ENCODE results near the gene HUNK.

HUNK gene

DNA sequence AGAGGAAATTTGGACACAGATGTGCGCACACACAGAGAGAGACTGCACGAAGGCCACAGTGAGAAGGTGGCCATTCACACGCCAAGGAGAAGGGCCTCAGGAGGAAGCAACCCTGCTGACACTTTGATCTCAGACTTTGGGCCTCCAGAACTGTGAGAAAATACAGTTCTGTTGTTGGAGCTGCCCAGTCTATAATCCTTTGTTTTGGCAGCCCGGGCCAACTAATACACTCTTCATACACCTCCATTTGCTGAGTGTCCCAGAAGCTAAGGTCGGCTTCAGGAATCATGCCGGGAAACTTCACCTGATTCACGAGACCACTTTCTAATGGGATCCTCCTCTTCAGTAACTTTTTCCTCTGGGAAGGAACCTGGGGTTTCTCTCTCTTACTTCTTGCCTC, 23.2 kb downstream of the HUNK start:
- DNase-seq (ENCODE audit: low read depth) = no peak

DNA sequence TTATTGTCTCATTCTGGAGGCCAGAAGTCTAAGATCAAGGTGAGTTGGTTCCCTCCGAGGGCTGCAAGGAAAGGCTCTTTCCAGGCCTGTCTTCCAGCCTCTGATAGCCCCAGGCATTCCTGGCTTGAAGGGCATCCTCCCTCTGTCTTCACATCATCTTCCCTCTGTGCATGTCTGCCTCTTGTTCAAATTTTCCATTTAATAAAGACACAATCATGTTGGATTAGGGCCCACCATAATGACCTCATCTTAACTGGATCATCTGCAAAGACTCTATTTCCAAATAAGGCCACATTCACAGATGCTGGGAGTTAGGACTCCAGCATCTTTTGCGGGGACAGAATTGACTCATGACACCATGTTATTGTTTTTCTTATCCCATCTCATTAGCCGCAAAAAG, 24.5 kb downstream of the HUNK start:
- no peak for DNase-seq (ENCODE audit: low read depth)

DNA sequence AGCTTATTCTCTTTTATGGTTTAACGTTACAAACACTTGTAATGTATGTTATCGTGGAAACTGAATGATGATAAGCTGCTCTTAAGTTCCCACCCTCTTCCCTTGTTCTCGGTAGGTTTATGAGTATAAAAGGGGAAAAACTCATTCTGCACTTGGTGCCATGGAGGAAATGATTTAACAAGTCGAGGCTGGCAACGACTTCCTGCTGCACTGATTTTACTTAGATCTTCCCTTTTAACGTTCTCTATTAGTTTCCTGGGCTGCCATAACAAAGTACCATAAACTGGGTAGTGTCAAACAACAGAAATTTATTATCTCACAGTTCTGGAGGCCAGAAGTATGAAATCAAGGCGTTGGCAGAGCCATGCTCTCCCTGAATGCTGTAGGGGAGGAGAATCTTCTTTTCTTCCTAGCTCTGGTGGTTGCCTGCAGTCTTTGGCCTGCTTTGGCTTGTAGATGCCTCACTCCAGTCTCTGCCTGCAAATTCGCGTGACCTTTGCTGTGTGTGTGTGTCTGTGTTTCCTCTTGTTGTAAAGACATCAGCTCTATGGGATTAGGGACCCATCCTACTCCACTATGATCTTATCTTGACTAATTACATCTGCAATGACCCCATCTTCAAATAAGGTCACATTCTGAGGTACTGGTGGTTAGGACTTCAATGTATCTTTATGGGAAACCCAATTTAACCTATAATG, 26.3 kb downstream of the HUNK start:
- no peak for DNase-seq (ENCODE audit: low read depth)

GRCh38 chr21:31900121-31900895, 27.5 kb downstream of the HUNK start:
- no peak for DNase-seq (ENCODE audit: low read depth)

DNA sequence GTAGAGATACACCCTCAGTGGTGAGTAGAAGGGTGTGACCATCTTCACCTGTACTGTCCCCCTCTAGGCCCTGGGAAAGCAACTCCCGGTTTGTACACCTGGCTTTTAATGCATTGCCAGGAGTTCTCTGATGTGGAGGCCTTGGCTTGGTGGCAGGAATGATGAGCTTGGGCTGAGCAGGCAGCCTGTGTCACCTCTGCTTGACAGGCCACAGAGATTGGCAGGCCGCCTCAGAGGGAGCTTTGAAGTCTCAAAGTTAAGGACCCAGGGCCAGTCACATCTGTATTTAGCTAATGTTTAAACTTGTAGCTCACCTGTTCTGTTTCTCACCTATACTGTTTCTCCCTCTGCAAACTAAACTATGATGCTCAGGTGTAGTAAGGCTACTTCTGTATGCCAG, 28.5 kb downstream of the HUNK start:
- no peak for DNase-seq (ENCODE audit: low read depth)

DNA sequence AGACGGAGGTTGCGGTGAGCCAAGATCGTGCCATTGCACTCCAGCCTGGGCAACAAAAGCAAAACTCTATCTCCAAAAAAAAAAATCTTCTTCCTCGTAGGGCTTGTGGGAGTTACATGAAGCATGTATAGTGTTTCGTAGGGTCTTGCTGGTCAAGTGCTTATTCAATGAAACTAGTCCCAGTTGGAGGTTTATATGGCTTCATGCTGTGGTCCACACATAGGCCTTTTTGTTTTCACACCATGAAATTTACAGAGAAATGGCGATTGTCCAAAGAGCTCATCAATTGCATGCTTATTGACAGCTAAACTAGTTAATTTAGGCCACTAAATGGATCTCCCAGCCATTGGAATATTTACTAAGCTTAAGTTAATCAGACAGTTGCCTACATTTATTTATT, 29.6 kb downstream of the HUNK start:
- no peak for DNase-seq (ENCODE audit: low read depth)

GRCh38 chr21:31903896-31904295, 31.1 kb downstream of the HUNK start:
- DNase-seq (ENCODE audit: low read depth) = no peak

DNA sequence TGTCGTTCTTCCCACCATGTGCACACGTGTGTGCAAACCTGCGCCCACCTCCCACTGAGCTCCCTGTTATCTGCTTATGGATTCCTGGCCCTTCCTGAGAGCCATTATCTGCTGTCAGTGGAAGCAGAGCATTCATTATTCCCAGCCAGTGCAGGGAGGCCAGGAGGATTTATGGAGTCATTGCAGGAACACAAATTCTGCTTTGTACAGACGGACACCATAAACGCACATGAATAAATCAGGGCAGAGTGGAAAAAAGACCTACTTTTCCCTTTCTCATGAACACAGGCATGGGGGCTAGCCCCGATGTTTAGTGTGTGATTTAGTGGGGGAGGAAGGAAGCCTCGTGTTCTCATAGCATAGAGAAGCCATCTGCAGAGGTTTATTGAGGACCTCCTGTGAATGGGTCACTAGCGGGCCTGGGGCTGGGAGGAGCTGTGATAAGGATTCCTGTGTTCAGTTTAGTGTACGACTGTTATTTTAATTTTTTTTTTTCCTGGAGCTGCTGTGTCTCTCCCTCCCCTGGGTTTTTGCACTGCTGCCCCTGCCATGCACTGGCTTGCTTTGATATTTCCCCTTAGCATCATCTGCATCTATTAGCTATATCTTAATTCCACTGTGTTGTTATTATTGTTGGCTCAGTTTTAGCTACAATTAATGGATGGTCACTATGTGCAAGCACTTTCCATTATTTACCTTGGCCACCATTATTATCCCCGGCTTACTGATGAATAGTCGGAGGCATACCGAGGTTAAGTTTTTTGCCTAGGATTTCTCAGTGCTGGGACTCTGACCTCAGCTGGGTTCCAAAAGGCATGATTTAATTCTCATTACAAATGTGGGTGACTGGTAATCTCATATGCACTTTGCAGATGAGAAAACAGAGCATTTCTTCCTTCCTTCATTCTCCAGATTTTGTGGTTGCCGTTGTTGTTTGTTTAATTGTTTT, 33.0 kb downstream of the HUNK start:
- no peak for DNase-seq (ENCODE audit: low read depth)

GRCh38 chr21:31908106-31909031, 35.5 kb downstream of the HUNK start:
- no peak for DNase-seq (ENCODE audit: low read depth)

DNA sequence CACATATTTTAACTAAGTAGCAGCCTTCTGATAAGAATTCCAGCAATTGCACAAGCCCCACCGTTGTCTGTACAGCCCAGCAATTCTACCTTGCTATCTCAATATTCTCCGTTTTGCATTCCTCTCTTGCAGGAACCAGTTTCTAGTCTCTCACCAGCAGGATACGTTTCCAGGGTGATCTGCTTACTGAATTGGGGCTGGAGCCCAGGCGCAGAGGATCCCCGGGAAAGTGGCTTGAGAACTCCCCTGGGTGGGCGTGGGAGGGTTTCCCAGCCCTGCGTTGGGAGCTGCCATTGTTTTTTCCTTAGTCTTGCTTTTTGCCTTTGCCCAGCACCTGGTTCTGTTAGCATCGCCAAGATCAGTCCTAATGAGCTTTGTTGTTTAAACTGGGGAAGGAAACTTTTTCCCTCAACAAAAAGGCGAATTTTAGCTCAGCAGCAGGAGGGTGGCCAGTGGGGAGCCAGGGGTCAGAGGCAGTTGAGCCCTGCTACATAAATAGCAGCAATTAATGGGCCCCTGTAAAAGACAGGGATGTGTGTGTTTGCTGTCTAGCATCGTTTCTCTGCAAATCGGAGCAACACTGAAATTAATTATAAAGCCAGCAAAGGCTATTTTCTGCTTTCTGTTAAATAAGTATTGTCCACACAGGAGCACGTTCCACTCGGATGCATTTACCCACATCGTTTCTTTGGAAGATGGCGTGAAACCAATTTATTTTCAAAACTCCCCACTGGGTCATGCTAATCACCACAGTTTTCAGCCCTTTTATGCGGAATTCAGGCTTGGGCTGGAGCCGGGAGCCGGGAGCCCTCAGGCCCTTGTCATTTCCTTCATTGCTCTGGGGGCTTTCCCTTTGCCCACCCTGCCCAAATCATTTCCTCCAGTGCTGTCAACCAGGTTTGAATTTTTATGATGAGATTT, 36.6 kb downstream of the HUNK start:
- no peak for DNase-seq (ENCODE audit: low read depth)

GRCh38 chr21:31910074-31910470, 37.3 kb downstream of the HUNK start:
- DNase-seq (ENCODE audit: low read depth) = no peak

DNA sequence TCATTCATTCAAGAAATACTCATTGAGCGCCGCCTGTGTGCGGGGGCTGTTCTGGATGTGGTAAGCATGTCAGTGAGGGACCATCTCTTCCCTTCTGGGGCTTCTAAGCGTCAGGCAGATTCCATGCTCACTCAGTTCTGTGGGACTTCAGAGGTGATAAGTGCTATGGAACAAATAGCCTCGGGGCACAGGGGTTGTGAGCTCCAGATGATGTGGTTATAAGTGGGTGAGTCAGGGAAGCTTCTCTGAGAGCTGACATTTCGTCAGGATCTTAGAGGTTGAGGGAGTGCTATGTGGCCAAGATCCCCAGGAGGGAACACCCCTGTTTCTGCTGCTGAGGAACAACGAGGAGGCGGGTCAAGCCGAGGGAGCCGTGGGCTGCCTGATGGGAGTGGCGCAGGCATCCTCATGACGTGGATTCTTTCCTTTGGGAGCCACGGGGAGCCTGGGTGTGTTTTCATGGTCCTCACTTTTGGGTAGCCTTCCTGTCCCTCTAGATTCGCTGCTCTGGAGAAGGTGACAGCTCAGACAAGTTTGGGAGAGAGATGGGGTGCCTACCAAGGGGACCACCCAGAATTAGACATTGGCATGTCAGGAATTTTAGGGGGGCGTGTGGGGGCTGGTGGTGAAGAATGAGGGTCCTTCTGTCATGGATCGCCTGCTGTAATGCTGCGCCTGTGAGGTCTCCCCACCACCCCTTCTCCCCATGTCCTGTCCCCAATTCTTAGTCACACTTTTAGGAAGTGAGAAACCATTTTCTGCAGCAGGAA, 38.5 kb downstream of the HUNK start:
- DNase-seq (ENCODE audit: low read depth) = no peak

DNA sequence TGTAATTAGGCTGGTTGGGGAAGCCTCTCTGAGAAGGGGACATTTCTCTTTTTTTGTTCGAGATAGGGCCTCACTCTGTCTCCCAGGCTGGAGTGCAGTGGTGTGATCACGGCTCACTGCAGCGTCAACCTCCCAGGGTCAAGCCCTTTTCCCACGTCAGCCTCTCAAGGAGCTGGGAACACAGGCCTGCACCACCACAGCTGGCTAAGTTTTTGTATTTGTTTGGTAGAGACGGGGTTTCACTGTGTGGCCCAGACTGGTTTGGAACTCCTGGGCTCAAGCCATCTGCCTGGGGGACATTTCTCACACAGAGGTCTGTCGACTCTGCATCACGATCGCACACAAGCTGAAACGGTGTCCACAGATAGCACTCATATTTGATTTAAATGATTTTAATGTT, 39.7 kb downstream of the HUNK start:
- no peak for DNase-seq (ENCODE audit: low read depth)

- DNase-seq (ENCODE audit: low read depth) = no peak
Observed at GRCh38 chr21:31913182-31913608, 40.4 kb downstream of the HUNK start.

GRCh38 chr21:31914472-31914871, 41.7 kb downstream of the HUNK start:
- no peak for DNase-seq (ENCODE audit: low read depth)

GRCh38 chr21:31915566-31915965, 42.7 kb downstream of the HUNK start:
- no peak for DNase-seq (ENCODE audit: low read depth)

DNA sequence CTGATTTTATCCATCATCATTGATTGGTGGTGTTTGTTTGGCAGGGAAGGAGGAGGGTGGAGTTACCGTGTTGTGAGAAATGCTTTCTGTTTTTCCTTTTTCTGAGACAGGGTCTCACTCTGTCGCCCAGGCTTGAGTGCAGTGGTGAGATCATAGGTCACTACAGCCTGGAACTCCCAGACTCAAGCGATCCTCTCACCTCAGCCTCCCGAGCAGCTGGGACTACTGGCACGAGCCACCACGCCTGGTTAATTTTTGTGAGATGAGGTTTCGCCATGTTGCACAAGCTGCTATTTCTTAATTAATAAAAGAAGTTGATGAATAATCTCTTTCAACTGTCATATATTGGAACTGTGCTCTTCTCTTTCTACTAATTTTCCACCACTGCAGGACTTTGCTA, 44.3 kb downstream of the HUNK start:
- DNase-seq (ENCODE audit: low read depth) = no peak

- no peak for DNase-seq (ENCODE audit: low read depth)
Observed at GRCh38 chr21:31918250-31918775, 45.5 kb downstream of the HUNK start.

DNA sequence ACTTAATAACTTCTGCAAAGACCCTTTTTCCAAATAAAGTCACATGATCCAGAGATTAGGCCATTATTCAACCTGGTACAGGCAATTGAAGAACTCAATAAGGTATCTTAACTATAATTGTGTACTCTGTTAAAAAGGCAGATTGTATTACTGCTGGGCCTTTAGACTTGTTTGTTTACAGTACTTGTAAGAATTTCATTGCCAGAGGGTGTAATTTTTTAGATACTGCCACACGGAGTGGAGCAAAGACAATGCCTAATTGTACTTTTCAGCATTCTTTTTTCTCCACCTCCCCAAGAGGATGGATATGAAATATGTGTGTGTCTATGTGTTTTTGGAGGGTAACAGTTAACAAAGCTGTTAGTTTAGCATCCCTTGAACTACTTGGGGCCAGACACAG, 47.5 kb downstream of the HUNK start:
- no peak for DNase-seq (ENCODE audit: low read depth)

Data from activated T-helper 9 cell treated with anti-CD3 and anti-CD28 coated beads, Interleukin-2, amount 50 U/mL, for 16 hours (primary cell).